Natural killer cell (primary cell): Measurements from ENCODE around the gene NECAB2. TPM values are rescaled to one million over a fixed set of nuclear protein-coding genes. Genes with fewer than 3 reads are reported as not detected.

Experiments
- ATAC-seq, 3 donors: fragments of 150-1000 bp in 2 of 3; fragments of 200-7000 bp in 1 of 3; cut with Tn5 transposase; 1 replicate in 1 of 3; 2 replicates in 2 of 3; pipeline ENCODE4 v1.10.0; 2021; ENCODE audit warnings: mild to moderate bottlenecking in 2 of 3, moderate library complexity in 2 of 3
- DNase-seq, 2 donors: peaks; one replicate each; pipeline versions ENCODE4 v3.0.0 to v3.0.0-alpha.2; 2013 to 2021; ENCODE audit warnings: mixed read lengths in 1 of 2
- H3K27ac ChIP-seq: one replicate; pipeline ENCODE4 v1.5.1; 2013; ENCODE audit warnings: mild to moderate bottlenecking, low read length
- H3K27me3 ChIP-seq: one replicate; pipeline ENCODE4 v1.6.1; 2013; ENCODE audit warnings: low read length; ENCODE audit not compliant: control insufficient read depth, insufficient read depth
- H3K36me3 ChIP-seq: one replicate; pipeline ENCODE4 v1.6.1; 2013; ENCODE audit warnings: low read length; ENCODE audit not compliant: control insufficient read depth, insufficient read depth
- H3K4me1 ChIP-seq: one replicate; pipeline ENCODE4 v1.6.1; 2013; ENCODE audit warnings: low read length; ENCODE audit not compliant: control insufficient read depth, insufficient read depth
- H3K4me3 ChIP-seq: one replicate; pipeline ENCODE4 v1.5.1; 2013; ENCODE audit warnings: low read length
- H3K9me3 ChIP-seq: one replicate; pipeline ENCODE4 v1.6.1; 2013; ENCODE audit warnings: low read length; ENCODE audit not compliant: control insufficient read depth, insufficient read depth
- H3K27ac Mint-ChIP-seq, 2 donors: one replicate each; pipeline ENCODE4 v1.8.0; 2022; ENCODE audit warnings: mild to moderate bottlenecking in 2 of 2, mixed read lengths in 2 of 2, moderate library complexity in 1 of 2
- H3K27me3 Mint-ChIP-seq, 2 donors: one replicate each; pipeline ENCODE4 v1.8.0; 2022; ENCODE audit warnings: low read depth in 2 of 2, mixed read lengths in 2 of 2
- H3K36me3 Mint-ChIP-seq: one replicate; pipeline ENCODE4 v1.8.0; 2022; ENCODE audit warnings: mixed read lengths
- H3K4me1 Mint-ChIP-seq, 2 donors: one replicate each; pipeline ENCODE4 v1.8.0; 2022; ENCODE audit warnings: mixed read lengths in 2 of 2
- H3K4me3 Mint-ChIP-seq: one replicate; pipeline ENCODE4 v1.8.0; 2022; ENCODE audit warnings: mild to moderate bottlenecking, moderate library complexity, mixed read lengths
- H3K9me3 Mint-ChIP-seq, 2 donors: one replicate each; pipeline ENCODE4 v1.8.0; 2022; ENCODE audit warnings: mixed read lengths in 2 of 2
- WGBS: methylation state at CpG from one replicate; pipeline ENCODE4 v1.1.7; 2013; ENCODE audit warnings: missing lambda C conversion rate; ENCODE audit not compliant: insufficient coverage; 5-methylcytosine and 5-hydroxymethylcytosine counted together
- intact Hi-C: fragments of 100-400 bp; cut with micrococcal nuclease; formaldehyde crosslinking; loops from one replicate; pipeline ENCODE4 v1.14.2; 2022
- total RNA-seq, 4 donors: library from RNA; stranded (reverse); fragments of 120-200 nt in 1 of 4; gene quantifications; one replicate each; pipeline versions ENCODE4 v1.2.3 to v1.2.4, GENCODE V29; 2013 to 2022
- TF ChIP-seq, protein P1 (sequence below): fragments of 200-600 bp; IDR thresholded peaks from one replicate; pipeline ENCODE4 v1.8.0; 2022; ENCODE audit warnings: antibody characterized with exemption

The NECAB2 gene
- total RNA-seq, 3 donors from 2014 or later (not counting 1 experiment from before 2014, with no cell fraction given): 0.75 TPM; not detected in 2

DNA sequence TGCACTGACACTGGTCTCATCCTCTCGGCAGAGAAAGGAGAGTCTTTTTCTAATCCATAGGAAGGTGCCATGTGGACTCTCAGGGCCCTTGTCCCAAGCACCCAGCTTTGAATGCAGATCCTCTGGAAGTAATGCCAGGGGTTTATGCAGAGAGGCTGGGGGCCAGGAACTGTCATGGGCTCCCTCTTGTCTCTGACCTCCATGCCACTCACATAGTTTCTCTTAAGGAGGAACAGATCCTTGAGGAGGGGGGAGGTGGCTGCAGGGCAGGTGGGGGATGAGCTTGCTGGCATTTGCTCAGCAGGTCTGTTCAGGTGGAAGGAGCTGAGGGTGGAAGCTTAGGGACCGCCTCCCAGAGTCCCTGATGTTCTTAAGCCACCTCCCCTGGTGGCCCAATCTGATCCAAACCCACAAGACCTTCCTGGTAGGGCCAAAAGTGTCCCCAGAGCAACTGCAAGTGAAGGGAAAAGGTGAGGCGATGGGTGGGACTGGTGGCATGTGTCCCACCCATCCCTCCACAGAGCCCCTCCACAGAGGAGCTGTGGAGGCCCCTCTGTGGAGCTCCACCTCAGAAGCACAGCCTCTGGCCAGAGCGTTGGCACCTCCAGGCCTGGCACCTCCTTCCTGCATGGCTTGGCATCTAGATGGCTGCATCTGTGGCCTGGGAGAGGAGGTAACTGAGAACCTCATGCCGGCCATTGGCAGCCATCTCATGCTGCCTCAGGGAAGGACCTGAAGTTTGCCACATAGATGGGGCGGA lies 9.2 kb downstream of the NECAB2 start:
- Mint-ChIP-seq H3K27me3 (no peaks in the 10 kb centered on the region), H3K36me3 (no peaks in the 10 kb centered on the region), H3K4me1 (no peaks in the 10 kb centered on the region), H3K9me3 (no peaks in the 10 kb centered on the region), H3K4me3 (no peak overlapping the region), H3K27ac (no peak overlapping the region)
- TF ChIP-seq, protein P1, sequence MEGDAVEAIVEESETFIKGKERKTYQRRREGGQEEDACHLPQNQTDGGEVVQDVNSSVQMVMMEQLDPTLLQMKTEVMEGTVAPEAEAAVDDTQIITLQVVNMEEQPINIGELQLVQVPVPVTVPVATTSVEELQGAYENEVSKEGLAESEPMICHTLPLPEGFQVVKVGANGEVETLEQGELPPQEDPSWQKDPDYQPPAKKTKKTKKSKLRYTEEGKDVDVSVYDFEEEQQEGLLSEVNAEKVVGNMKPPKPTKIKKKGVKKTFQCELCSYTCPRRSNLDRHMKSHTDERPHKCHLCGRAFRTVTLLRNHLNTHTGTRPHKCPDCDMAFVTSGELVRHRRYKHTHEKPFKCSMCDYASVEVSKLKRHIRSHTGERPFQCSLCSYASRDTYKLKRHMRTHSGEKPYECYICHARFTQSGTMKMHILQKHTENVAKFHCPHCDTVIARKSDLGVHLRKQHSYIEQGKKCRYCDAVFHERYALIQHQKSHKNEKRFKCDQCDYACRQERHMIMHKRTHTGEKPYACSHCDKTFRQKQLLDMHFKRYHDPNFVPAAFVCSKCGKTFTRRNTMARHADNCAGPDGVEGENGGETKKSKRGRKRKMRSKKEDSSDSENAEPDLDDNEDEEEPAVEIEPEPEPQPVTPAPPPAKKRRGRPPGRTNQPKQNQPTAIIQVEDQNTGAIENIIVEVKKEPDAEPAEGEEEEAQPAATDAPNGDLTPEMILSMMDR: no peak
- no peaks in the 10 kb centered on the region for H3K4me1 ChIP-seq
- H3K36me3 ChIP-seq: no peaks in the 10 kb centered on the region
- ATAC-seq: no peak
- no peak overlapping the region for H3K4me3 ChIP-seq
- H3K27ac ChIP-seq: no peak overlapping the region
- WGBS: 90% methylated on average over 6 of the region's 6 CpGs
- intact Hi-C loops: no loop called here
- DNase-seq: no peak
- H3K27me3 ChIP-seq: no peaks in the 10 kb centered on the region
- peaks cover 5% of the 10 kb centered on the region for H3K9me3 ChIP-seq

DNA sequence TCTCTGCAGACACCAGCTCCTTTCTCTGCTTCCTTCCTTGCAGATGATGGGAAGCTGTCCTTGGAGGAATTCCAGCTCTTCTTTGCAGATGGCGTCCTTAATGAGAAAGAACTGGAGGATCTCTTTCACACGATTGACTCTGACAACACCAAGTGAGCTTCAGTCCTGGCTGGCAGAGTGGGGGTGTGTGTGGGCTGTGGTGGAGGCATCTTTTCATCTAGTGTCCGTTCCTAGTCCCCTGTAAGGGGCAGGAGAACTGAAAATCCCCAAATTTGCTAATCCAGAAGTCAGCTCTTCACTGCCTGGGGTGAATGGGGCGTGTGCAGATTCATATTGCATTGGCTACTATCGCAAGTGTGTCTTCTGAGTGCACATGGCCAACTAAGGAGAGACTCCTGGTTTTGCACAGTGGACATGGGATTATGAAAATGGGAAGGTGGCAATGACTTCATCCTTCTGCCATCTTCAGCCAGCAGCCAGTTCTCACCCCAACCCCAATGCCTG lies 10.4 kb downstream of the NECAB2 start:
- no peak overlapping the region for H3K4me3 Mint-ChIP-seq
- Histone ChIP-seq H3K9me3 (peaks cover 5% of the 10 kb centered on the region), H3K4me1 (no peaks in the 10 kb centered on the region), H3K36me3 (no peaks in the 10 kb centered on the region), H3K27ac (no peak overlapping the region), H3K4me3 (no peak overlapping the region), H3K27me3 (no peaks in the 10 kb centered on the region)
- DNase-seq: no peak
- no peaks in the 10 kb centered on the region for H3K27me3 Mint-ChIP-seq
- intact Hi-C loops: no loop called here
- H3K27ac Mint-ChIP-seq: no peak overlapping the region
- no peaks in the 10 kb centered on the region for H3K36me3 Mint-ChIP-seq
- WGBS: 76% methylated on average over 5 of the region's 5 CpGs
- no peaks in the 10 kb centered on the region for H3K9me3 Mint-ChIP-seq
- ATAC-seq: no peak
- TF ChIP-seq, protein P1: no peak
- H3K4me1 Mint-ChIP-seq: no peaks in the 10 kb centered on the region

DNA sequence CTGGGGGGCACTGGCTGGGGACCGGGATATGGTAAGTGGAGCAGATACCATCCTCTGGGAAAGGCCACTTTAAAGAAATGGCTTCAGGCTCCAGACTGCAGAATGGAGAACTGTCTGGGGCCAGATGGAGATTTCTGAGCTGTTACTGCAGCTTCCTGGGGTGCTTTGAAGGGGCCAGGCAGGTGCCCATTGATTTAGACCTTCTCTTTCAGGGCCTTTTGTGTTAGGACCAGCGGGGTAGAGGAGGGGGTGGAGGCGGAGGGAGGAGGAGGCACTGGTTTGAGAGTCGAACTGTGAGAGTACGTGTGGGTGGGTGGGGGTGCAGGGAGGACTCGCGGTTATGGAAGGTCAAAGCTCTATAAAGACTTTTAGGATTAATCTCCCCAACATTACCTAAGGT lies 11.4 kb downstream of the NECAB2 start:
- intact Hi-C loops: no loop called here
- Histone ChIP-seq H3K9me3 (peaks cover 5% of the 10 kb centered on the region), H3K27ac (no peak overlapping the region), H3K27me3 (no peaks in the 10 kb centered on the region), H3K36me3 (no peaks in the 10 kb centered on the region), H3K4me3 (no peak overlapping the region), H3K4me1 (no peaks in the 10 kb centered on the region)
- H3K4me3 Mint-ChIP-seq: no peak overlapping the region
- H3K9me3 Mint-ChIP-seq: no peaks in the 10 kb centered on the region
- H3K27ac Mint-ChIP-seq: no peak overlapping the region
- H3K36me3 Mint-ChIP-seq: no peaks in the 10 kb centered on the region
- DNase-seq (no peak), ATAC-seq (no peak)
- TF ChIP-seq, protein P1: no peak
- no peaks in the 10 kb centered on the region for H3K27me3 Mint-ChIP-seq
- 83% methylated on average over 3 of the region's 7 CpGs for WGBS
- H3K4me1 Mint-ChIP-seq: no peaks in the 10 kb centered on the region

DNA sequence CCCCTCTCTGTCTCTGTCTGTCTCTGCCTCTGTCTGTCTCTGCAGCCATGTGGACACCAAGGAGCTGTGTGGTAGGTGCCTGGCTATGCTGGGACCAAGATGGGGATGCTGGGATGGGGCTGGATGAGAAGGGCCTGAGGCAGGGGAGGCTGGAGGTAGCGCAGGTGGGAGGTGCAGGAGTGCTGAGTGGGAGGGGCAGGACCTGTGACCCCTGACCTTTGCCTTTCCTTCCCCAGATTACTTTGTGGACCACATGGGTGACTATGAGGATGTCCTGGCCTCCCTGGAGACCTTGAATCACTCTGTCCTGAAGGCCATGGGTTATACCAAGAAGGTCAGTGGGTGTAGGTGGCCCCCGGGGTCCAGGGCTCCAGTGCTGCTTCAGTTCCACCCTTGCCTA lies 12.8 kb downstream of the NECAB2 start:
- no peak for ATAC-seq
- Histone ChIP-seq H3K27ac (no peak overlapping the region), H3K4me1 (no peaks in the 10 kb centered on the region), H3K36me3 (no peaks in the 10 kb centered on the region), H3K9me3 (peaks cover 5% of the 10 kb centered on the region), H3K27me3 (no peaks in the 10 kb centered on the region), H3K4me3 (no peak overlapping the region)
- no peaks in the 10 kb centered on the region for H3K36me3 Mint-ChIP-seq
- H3K4me3 Mint-ChIP-seq: no peak overlapping the region
- intact Hi-C loops: no loop called here
- no peaks in the 10 kb centered on the region for H3K27me3 Mint-ChIP-seq
- TF ChIP-seq, protein P1: no peak
- H3K27ac Mint-ChIP-seq: no peak overlapping the region
- no peak for DNase-seq
- 98% methylated on average over 2 of the region's 2 CpGs for WGBS
- H3K9me3 Mint-ChIP-seq: no peaks in the 10 kb centered on the region
- H3K4me1 Mint-ChIP-seq: no peaks in the 10 kb centered on the region
